ENCODE results near the gene FMO4. TPM values are rescaled to one million over a fixed set of nuclear protein-coding genes. Genes with fewer than 3 reads are reported as not detected.
"Not testable (repeated sequence)": the region's sequence is repeated elsewhere in the genome, so short reads cannot be mapped to it uniquely, and the experiment has no call there.

Gene FMO4
- polyA plus RNA-seq, 2 donors, result 1.6 to 2.3 TPM

GRCh38 chr1:171313319-171313834 is 606 bp upstream of the FMO4 start:
- H3K4me1 ChIP-seq (ENCODE audit: control insufficient read depth in 2 of 2, insufficient read depth in 2 of 2, low read length in 1 of 2), result no peaks in the 10 kb centered on the region
- H3K9me3 ChIP-seq (ENCODE audit: control insufficient read depth in 2 of 2, insufficient read depth in 1 of 2, low read depth in 1 of 2, low read length in 1 of 2), result no peaks in the 10 kb centered on the region
- H3K36me3 ChIP-seq (ENCODE audit: control insufficient read depth in 2 of 2, insufficient read depth in 2 of 2, low read length in 1 of 2), result no peaks in the 10 kb centered on the region
- no peaks in the 10 kb centered on the region for H3K27me3 ChIP-seq (ENCODE audit: control insufficient read depth in 1 of 2, insufficient read depth in 2 of 2, low read length in 2 of 2)
- no peak overlapping the region for H3K27ac ChIP-seq (ENCODE audit: low read depth in 2 of 2, low read length in 1 of 2)
- 12 to 14% methylated on average over 1 of the region's 1 CpG for WGBS, 2 donors
- no peak overlapping the region for H3K4me3 ChIP-seq (ENCODE audit: low read depth in 1 of 2, low read length in 2 of 2)

GRCh38 chr1:171329251-171329650 is 15.3 kb downstream of the FMO4 start:
- WGBS, 2 donors, result 91 to 93% methylated on average over 7 of the region's 7 CpGs
- no peaks in the 10 kb centered on the region for H3K9me3 ChIP-seq (ENCODE audit: control insufficient read depth in 2 of 2, insufficient read depth in 1 of 2, low read depth in 1 of 2, low read length in 1 of 2)
- no peaks in the 10 kb centered on the region for H3K27me3 ChIP-seq (ENCODE audit: control insufficient read depth in 1 of 2, insufficient read depth in 2 of 2, low read length in 2 of 2)
- H3K36me3 ChIP-seq (ENCODE audit: control insufficient read depth in 2 of 2, insufficient read depth in 2 of 2, low read length in 1 of 2), result no peaks in the 10 kb centered on the region
- no peaks in the 10 kb centered on the region for H3K4me1 ChIP-seq (ENCODE audit: control insufficient read depth in 2 of 2, insufficient read depth in 2 of 2, low read length in 1 of 2)
- no peak overlapping the region for H3K27ac ChIP-seq (ENCODE audit: low read depth in 2 of 2, low read length in 1 of 2)
- H3K4me3 ChIP-seq (ENCODE audit: low read depth in 1 of 2, low read length in 2 of 2), result no peak overlapping the region

- H3K4me1 ChIP-seq (ENCODE audit: control insufficient read depth in 2 of 2, insufficient read depth in 2 of 2, low read length in 1 of 2), result no peaks in the 10 kb centered on the region
- H3K9me3 ChIP-seq (ENCODE audit: control insufficient read depth in 2 of 2, insufficient read depth in 1 of 2, low read depth in 1 of 2, low read length in 1 of 2), result no peaks in the 10 kb centered on the region
- H3K27ac ChIP-seq (ENCODE audit: low read depth in 2 of 2, low read length in 1 of 2), result no peak overlapping the region
- no peaks in the 10 kb centered on the region for H3K27me3 ChIP-seq (ENCODE audit: control insufficient read depth in 1 of 2, insufficient read depth in 2 of 2, low read length in 2 of 2)
- no peaks in the 10 kb centered on the region for H3K36me3 ChIP-seq (ENCODE audit: control insufficient read depth in 2 of 2, insufficient read depth in 2 of 2, low read length in 1 of 2)
- WGBS, 2 donors, result 84 to 95% methylated on average over 1 of the region's 1 CpG
- no peak overlapping the region for H3K4me3 ChIP-seq (ENCODE audit: low read depth in 1 of 2, low read length in 2 of 2)
These were observed 20.1 kb downstream of the FMO4 start for GRCh38 chr1:171334024-171334640.

GRCh38 chr1:171335964-171336363 is 22.0 kb downstream of the FMO4 start:
- no peak overlapping the region for H3K27ac ChIP-seq (ENCODE audit: low read depth in 2 of 2, low read length in 1 of 2)
- no peaks in the 10 kb centered on the region for H3K36me3 ChIP-seq (ENCODE audit: control insufficient read depth in 2 of 2, insufficient read depth in 2 of 2, low read length in 1 of 2)
- 44 to 59% methylated on average over 1 of the region's 1 CpG for WGBS, 2 donors
- no peak overlapping the region for H3K4me3 ChIP-seq (ENCODE audit: low read depth in 1 of 2, low read length in 2 of 2)
- H3K4me1 ChIP-seq (ENCODE audit: control insufficient read depth in 2 of 2, insufficient read depth in 2 of 2, low read length in 1 of 2), result no peaks in the 10 kb centered on the region
- no peaks in the 10 kb centered on the region for H3K27me3 ChIP-seq (ENCODE audit: control insufficient read depth in 1 of 2, insufficient read depth in 2 of 2, low read length in 2 of 2)
- H3K9me3 ChIP-seq (ENCODE audit: control insufficient read depth in 2 of 2, insufficient read depth in 1 of 2, low read depth in 1 of 2, low read length in 1 of 2), result no peaks in the 10 kb centered on the region

GRCh38 chr1:171339345-171339744 is 25.4 kb downstream of the FMO4 start:
- not testable (repeated sequence) for H3K4me3 ChIP-seq (ENCODE audit: low read depth in 1 of 2, low read length in 2 of 2)
- 88 to 90% methylated on average over 6 of the region's 6 CpGs for WGBS, 2 donors

GRCh38 chr1:171343727-171344472 is 29.9 kb downstream of the FMO4 start:
- Histone ChIP-seq H3K27me3 (ENCODE audit: control insufficient read depth in 1 of 2, insufficient read depth in 2 of 2, low read length in 2 of 2) (no peaks in the 10 kb centered on the region), H3K4me3 (ENCODE audit: low read depth in 1 of 2, low read length in 2 of 2) (no peak overlapping the region), H3K36me3 (ENCODE audit: control insufficient read depth in 2 of 2, insufficient read depth in 2 of 2, low read length in 1 of 2) (no peaks in the 10 kb centered on the region), H3K27ac (ENCODE audit: low read depth in 2 of 2, low read length in 1 of 2) (no peak overlapping the region), H3K9me3 (ENCODE audit: control insufficient read depth in 2 of 2, insufficient read depth in 1 of 2, low read depth in 1 of 2, low read length in 1 of 2) (peaks cover 0 to 3% of the 10 kb centered on the region in 2 donors), H3K4me1 (ENCODE audit: control insufficient read depth in 2 of 2, insufficient read depth in 2 of 2, low read length in 1 of 2) (no peaks in the 10 kb centered on the region)
- 46 to 48% methylated on average over 5 of the region's 5 CpGs for WGBS, 2 donors

More at GRCh38 chr1:171339345-171339744, 25.4 kb downstream of the FMO4 start:
- not testable (repeated sequence) for H3K9me3 ChIP-seq (ENCODE audit: control insufficient read depth in 2 of 2, insufficient read depth in 1 of 2, low read depth in 1 of 2, low read length in 1 of 2); H3K36me3 ChIP-seq (ENCODE audit: control insufficient read depth in 2 of 2, insufficient read depth in 2 of 2, low read length in 1 of 2); H3K27ac ChIP-seq (ENCODE audit: low read depth in 2 of 2, low read length in 1 of 2); H3K27me3 ChIP-seq (ENCODE audit: control insufficient read depth in 1 of 2, insufficient read depth in 2 of 2, low read length in 2 of 2); H3K4me1 ChIP-seq (ENCODE audit: control insufficient read depth in 2 of 2, insufficient read depth in 2 of 2, low read length in 1 of 2)

GRCh38 chr1:171344473-171344820 is 30.5 kb downstream of the FMO4 start:
- Histone ChIP-seq H3K27ac (ENCODE audit: low read depth in 2 of 2, low read length in 1 of 2) (no peak overlapping the region), H3K27me3 (ENCODE audit: control insufficient read depth in 1 of 2, insufficient read depth in 2 of 2, low read length in 2 of 2) (no peaks in the 10 kb centered on the region), H3K4me1 (ENCODE audit: control insufficient read depth in 2 of 2, insufficient read depth in 2 of 2, low read length in 1 of 2) (no peaks in the 10 kb centered on the region), H3K4me3 (ENCODE audit: low read depth in 1 of 2, low read length in 2 of 2) (no peak overlapping the region), H3K9me3 (ENCODE audit: control insufficient read depth in 2 of 2, insufficient read depth in 1 of 2, low read depth in 1 of 2, low read length in 1 of 2) (peaks cover 0 to 3% of the 10 kb centered on the region in 2 donors), H3K36me3 (ENCODE audit: control insufficient read depth in 2 of 2, insufficient read depth in 2 of 2, low read length in 1 of 2) (no peaks in the 10 kb centered on the region)
- 50 to 54% methylated on average over 6 of the region's 6 CpGs for WGBS, 2 donors

GRCh38 chr1:171345536-171345935 is 31.6 kb downstream of the FMO4 start:
- Histone ChIP-seq H3K27ac (ENCODE audit: low read depth in 2 of 2, low read length in 1 of 2) (no peak overlapping the region), H3K27me3 (ENCODE audit: control insufficient read depth in 1 of 2, insufficient read depth in 2 of 2, low read length in 2 of 2) (no peaks in the 10 kb centered on the region), H3K36me3 (ENCODE audit: control insufficient read depth in 2 of 2, insufficient read depth in 2 of 2, low read length in 1 of 2) (no peaks in the 10 kb centered on the region), H3K4me1 (ENCODE audit: control insufficient read depth in 2 of 2, insufficient read depth in 2 of 2, low read length in 1 of 2) (no peaks in the 10 kb centered on the region), H3K9me3 (ENCODE audit: control insufficient read depth in 2 of 2, insufficient read depth in 1 of 2, low read depth in 1 of 2, low read length in 1 of 2) (peaks cover 0 to 3% of the 10 kb centered on the region in 2 donors), H3K4me3 (ENCODE audit: low read depth in 1 of 2, low read length in 2 of 2) (no peak overlapping the region)

GRCh38 chr1:171346881-171347280 is 32.9 kb downstream of the FMO4 start:
- H3K36me3 ChIP-seq (ENCODE audit: control insufficient read depth in 2 of 2, insufficient read depth in 2 of 2, low read length in 1 of 2), result no peaks in the 10 kb centered on the region
- no peaks in the 10 kb centered on the region for H3K27me3 ChIP-seq (ENCODE audit: control insufficient read depth in 1 of 2, insufficient read depth in 2 of 2, low read length in 2 of 2)
- no peak overlapping the region for H3K4me3 ChIP-seq (ENCODE audit: low read depth in 1 of 2, low read length in 2 of 2)
- 76 to 89% methylated on average over 1 of the region's 1 CpG for WGBS, 2 donors
- no peaks in the 10 kb centered on the region for H3K4me1 ChIP-seq (ENCODE audit: control insufficient read depth in 2 of 2, insufficient read depth in 2 of 2, low read length in 1 of 2)
- peaks cover 0 to 2% of the 10 kb centered on the region in 2 donors for H3K9me3 ChIP-seq (ENCODE audit: control insufficient read depth in 2 of 2, insufficient read depth in 1 of 2, low read depth in 1 of 2, low read length in 1 of 2)
- no peak overlapping the region for H3K27ac ChIP-seq (ENCODE audit: low read depth in 2 of 2, low read length in 1 of 2)

- Histone ChIP-seq H3K27ac (ENCODE audit: low read depth in 2 of 2, low read length in 1 of 2) (no peak overlapping the region), H3K27me3 (ENCODE audit: control insufficient read depth in 1 of 2, insufficient read depth in 2 of 2, low read length in 2 of 2) (no peaks in the 10 kb centered on the region), H3K9me3 (ENCODE audit: control insufficient read depth in 2 of 2, insufficient read depth in 1 of 2, low read depth in 1 of 2, low read length in 1 of 2) (peaks cover 0 to 2% of the 10 kb centered on the region in 2 donors), H3K4me3 (ENCODE audit: low read depth in 1 of 2, low read length in 2 of 2) (no peak overlapping the region), H3K4me1 (ENCODE audit: control insufficient read depth in 2 of 2, insufficient read depth in 2 of 2, low read length in 1 of 2) (no peaks in the 10 kb centered on the region), H3K36me3 (ENCODE audit: control insufficient read depth in 2 of 2, insufficient read depth in 2 of 2, low read length in 1 of 2) (no peaks in the 10 kb centered on the region)
These were observed 36.6 kb downstream of the FMO4 start for GRCh38 chr1:171350594-171350993.
